CD4-positive, alpha-beta T cell treated with Interleukin-15 for 4 hours (primary cell): ENCODE data around the gene RPS15A.

Experiments used
- DNase-seq: peaks from one replicate; pipeline ENCODE4 v3.0.0-alpha.2; 2020; ENCODE audit warnings: low spot score

The RPS15A gene

DNA sequence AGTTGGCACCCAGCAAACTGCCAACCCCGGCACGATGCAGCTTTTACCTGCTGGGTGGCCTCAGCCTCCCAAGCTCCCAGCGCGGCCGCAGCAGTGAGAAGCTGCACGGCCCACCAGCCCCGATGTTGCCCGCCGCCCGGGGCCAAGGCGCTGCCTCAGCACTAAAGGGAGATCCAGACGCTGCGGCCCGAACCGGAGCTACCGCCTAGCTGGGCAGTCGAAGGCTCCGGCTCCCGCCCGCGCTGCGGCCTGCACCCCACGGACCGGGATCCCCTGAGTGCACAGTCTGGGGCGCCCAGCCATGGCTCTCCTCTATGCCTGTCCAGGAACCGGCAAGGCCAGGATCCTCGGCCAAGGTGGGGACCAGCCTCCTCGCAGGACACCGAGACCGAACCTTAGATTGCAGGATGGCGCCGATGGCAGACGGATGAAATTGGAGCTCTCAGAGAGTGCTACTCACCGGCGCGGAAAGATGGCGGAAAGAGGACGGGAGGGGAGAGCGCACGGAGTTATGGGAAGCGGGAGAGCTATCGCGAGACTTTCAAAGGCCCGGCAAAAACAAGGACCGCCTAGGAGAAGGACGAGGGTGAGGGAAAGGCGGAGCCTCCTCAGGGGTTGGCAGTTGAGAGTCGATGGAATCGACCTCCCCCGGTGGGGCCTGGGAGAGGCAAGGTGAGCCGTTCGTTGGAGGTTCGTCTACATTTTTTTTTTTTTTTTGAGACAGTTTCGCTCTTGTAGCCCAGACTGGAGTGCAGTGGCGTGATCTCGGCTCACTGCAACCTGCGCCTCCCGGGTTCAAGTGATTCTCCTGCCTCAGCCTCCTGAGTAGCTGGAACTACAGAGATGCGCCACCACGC, at the start of gene RPS15A:
Gene RPS15A (minus strand): TSS at position 485 of the 857 bp plus-strand sequence. CDS start 1,221 bp downstream, outside the sequence.
- DNase-seq = peak; percentile 95

DNA sequence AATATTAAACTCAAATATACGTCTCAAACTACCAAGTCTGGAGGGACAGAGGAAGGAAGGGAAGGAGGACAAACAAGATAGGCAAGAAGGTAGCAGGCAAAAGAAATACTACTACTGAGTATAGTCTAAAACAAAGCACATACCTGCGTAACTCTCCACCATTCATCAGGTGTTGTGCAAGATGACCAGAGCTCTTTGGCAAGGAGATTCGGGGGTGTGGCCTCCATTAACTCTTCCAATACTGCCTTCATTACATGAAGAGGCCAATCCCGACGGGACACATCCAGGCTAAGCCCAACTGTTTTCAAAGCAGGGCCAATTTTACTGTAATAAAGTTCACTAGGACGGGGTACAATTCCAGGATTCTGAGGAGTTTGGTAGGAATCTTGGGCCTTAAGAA, 49.4 kb upstream of the RPS15A start:
- no peak for DNase-seq

DNA sequence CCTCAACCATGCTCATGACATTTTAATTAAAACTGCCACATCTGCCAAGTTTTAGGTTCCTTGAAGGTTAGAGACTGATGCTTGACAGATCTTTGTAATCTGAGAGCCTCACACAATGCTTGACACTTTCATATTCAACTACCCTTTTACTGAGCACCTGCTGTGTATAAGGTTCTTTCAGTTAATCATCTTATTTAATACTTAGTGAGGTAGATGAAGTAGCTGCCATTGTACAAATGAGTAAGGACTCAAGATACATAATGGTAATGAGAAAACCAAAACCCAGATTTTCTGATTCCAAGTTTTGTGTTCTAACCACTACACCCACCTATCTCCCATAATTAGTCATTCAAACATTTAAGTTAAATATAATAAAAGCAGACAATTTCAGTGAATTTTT, 46.6 kb upstream of the RPS15A start:
- no peak for DNase-seq

DNA sequence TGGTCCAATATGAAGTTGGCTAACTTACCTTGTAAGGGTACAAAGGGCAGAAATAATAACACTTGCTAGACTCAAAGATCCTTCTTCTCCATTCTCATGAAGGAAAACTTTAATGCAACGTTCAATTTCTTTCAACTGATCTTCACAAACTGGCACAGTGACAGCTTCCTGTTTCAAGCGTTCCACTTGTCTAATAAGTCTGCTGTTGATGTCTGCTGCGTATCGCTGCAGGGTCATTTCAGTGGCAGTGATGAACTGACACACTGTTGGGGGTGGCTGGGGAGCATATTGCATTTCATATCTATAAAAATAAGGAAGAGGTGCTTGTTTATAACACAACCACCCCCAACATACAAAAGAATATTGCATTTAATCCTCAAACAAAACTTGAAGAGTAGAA, 44.7 kb upstream of the RPS15A start:
- no peak for DNase-seq

DNA sequence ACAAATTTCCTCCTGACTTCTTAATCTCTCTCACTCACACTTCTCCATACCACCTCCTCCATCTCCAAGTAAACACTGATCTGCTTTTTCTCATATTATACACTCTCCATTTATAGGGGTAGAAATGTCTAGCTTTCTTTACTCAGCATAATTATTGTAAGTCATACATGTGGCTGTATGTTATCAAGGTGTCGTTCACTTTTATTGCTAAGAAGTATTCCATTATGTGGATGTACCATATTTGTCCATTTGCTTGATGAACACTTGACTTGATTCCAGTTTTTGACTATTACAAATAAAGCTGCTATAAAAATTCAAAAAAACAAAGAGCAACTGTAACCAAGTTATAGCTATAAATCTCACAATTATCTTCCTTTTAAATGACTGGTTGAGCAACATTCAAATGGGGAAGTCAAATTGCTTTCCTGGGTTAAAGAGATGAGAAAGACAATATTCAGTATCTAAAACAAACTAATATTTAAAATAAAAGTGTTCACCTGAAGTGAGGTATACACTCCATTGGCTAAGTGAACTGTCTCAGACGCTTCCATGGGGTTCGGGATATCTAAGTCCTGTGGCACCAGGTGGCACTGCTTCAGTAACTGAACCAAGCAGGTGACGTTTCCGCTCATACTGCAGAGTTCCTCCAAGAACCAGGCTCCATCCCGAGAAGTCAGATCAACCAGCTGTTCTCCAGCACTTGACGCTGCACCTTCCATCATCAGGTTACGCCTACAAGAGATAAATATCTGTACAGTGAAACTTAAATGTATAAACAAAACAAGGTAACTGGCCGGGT, 43.8 kb upstream of the RPS15A start:
- DNase-seq = no peak

DNA sequence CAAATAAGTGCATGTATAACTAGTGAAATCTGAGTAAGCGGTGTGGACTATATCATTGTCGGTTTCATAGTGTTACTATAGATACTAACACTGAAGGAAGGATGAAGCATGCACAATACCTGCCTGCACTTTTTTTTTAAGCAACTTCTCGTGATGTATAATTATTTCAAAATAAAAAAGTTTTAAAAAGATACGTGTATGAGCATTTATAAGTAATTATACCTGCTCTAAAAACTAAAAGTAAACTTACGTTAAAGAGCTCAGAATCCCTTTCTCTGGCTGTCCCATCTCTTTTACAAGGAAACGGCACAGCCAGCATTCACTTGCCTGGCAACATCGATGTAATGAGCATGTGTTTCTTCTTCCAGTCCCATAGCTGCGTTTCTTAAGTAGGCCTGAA, 42.5 kb upstream of the RPS15A start:
- no peak for DNase-seq

DNA sequence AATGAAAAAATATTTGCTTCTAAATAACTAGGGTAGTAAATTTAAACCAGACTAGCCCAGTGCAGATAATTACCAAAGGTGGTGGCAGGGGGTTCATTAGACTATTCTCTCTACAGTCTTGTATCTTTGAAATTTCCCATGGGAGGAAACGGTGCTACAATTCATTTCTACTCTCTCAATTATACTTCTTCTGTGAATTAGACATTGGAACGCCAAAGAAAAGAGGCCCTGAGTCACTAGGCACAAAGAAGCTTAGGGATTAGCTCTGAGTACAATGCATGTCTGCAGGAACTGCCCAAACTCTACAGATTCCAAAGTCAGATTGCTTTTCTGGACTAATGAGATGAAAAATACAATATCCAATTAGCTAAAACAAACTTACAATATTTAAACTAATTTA, 41.9 kb upstream of the RPS15A start:
- DNase-seq = no peak

DNA sequence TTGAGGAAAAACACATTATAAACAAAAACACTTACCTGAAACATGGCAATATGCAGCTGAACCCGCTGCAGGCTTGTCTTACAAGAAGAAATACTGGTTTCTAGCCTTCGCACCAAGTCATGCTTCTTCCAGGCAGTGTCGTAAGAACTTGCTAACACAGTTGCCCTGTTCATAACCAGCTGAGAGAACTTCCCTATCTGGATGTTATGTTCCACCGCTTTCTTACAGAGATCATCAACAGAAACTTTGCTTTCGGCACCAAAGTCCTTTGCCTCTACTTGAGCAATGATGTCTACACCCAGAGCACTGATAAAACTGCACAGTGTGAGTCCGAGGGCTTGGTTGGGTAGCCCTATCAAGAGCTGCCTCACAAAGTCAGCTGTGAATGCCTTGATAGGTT, 39.1 kb upstream of the RPS15A start:
- no peak for DNase-seq

DNA sequence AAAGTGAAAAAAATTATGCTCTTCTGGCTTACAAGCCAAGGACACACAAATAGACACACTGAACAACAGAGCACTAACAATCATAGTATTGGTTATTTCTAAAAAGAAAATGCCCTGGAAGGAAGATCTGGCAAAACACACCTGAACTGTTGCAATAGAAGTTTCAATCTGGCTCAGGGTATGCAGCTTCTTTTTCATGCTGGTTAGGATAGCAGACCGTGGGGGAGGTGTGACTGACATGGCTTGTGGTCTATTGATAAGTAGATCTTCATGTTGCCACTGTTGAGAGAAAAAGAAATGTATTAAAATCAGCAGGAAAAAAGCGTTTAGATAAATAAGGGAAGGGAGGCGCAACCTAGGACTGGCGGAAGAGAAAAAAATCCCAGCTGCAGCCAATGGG, 37.8 kb upstream of the RPS15A start:
- DNase-seq = no peak

DNA sequence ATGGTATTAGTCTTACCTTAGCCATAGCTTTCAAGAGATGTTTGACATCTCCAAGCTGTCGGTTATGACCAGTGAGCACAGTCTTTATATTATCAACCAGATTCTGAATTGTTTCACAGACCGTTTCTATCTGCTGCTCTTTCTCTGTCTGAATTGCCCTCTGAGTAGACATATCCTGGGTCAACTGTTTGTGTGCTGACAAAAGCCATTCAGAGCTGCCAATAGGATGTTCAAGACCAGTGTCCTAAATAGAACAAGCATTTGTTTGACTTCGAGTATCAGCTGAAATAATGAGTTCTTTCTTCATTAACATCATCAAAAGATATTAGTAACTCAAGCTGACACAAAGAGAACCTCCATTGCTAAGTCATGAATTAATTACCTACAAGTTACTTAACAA, 26.2 kb upstream of the RPS15A start:
- no peak for DNase-seq

DNA sequence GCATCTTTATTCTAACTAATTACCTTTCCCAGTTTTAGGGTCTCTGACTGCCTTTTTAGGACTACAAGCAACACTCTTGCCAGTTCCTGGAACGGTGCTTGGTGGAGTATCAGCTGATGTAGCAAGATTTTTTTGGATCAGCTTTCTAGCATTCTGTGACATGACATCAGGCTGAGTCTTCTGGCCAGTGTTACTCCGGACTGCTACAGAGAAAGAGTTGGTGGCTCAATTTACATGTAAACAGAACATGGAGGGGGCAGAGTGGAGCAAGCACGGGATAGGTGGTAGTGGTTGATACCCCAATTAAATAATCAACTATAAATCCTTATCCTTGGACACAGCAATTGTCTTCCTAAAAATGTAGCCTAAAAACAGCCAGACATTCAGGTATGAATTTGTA, 21.8 kb upstream of the RPS15A start:
- no peak for DNase-seq

DNA sequence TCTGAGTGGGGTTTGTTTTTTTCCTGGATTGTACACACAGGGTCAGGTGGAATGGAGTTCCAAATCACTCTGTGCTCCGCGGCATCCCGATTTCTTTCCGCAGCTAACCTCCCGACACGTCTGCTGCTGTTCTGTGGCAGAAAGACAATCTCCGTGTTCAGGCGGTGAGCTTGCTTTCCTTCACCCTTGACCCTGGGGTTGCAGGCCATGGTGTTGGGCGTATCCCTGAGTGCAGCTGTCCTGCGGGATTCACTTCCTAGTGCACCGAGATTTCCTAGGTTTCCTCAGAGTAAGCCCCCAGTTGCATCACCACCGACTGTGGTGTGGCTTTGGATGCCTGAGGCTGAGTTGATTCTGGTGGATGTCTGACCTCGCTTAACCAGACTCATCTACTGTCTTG, 19.0 kb upstream of the RPS15A start:
- no peak for DNase-seq

DNA sequence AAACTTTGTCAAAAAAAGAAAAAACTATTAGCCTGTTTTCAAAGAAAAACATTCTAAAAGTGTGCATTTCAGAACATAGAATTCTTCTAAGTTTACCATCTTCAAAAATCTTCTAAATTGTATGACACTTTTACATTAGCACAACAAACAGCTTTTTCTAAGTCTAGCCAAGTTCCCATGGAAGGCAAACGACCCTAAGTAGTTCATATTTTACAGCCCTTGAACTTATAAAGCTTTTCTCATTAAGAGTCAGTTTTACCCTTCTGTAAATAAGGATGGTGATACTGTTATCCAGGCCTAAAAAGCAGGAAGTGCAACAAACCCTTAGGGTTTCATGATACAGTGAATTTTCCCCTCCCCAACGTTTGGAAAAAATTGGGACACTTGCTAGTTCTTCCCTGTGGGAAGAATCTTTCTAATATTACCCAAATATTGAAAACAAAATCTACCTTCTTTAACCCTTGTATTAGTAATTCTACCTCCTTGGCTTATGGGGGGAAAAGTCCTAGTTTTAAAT, 15.2 kb upstream of the RPS15A start:
- DNase-seq = no peak

DNA sequence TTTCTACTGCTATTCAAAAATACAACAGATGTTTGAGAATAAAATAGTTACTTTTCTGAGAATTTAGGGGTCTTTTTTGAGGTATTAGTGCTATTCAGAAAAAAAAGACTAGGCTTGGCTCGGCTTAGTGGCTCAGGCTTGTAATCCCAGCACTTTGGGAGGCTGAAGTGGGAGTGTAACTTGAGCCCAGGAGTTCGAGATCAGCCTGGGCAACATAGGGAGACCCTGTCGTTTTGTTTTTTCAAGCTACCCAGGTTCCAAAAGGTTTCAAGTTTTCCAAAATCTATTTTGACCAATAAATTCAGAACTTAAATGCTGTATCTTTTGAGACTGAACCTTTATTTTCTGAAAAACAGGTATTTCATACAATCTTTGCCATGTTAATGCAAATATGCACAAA, 14.4 kb upstream of the RPS15A start:
- no peak for DNase-seq

DNA sequence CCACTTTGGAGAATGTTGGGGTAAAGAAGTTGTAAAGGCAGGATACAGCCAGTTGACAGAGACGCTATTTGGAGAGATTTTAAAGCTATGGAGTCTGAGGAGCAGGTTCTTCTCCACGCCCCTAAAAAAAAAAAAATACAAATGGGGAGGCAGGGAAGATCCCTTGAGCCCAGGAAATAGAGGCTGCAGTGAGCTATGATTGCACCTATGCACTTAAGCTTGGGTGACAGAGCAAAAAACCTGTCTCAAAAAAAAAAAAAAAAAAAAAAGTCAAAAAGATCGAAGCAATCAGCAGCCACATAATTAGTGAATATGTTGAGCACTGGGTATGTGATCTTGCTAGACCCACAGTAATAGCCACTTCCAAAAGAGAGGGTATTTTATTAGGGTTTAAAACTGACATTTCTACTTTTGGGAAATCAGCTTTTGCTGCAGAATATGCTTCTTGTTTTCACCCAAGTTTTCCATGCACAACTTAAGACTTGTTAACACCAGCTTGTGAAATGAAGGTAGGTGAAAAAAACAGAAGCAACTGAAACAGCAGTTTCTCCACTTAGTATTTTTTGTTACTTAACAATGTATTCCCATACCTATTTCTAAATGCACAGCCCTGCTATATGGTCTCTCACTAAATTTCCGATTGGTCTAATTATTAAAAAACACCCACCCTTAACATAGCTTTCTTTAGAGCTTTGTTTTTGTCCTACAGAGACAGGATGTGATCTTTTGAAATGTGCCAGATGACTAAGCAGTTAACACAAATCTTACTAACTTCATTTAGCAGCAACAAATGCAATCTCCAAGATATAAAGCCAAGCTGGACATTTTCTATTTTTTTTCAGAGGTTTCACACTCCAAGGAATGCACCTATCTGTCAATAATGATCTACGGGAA, 13.7 kb upstream of the RPS15A start:
- DNase-seq = no peak

DNA sequence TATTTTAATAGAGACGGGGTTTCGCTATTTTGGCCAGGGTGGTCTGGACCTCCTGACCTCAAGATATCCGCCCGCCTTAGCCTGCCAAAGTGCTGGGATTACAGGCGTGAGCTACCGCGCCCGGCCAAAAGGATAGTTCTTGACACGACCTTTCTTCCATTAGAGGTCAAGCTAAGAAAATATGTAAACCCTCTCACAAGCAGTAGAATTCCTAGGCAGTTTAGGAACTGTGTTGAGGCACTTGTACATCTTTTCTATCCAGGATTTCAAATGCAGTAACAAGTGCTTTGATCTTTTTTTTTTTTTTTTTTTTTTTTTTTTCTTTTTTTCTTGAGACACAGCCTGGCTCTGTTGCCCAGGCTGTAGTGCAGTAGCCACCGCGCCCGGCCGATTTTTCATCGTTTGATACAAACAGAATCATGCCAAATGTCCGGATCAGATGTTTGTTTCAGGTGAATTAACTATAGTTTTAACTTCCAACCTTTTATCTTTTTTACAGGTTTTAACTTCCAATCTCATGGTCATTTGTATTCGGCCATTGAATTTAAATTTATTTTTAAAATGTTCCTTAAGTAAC, 12.7 kb upstream of the RPS15A start:
- DNase-seq = no peak

DNA sequence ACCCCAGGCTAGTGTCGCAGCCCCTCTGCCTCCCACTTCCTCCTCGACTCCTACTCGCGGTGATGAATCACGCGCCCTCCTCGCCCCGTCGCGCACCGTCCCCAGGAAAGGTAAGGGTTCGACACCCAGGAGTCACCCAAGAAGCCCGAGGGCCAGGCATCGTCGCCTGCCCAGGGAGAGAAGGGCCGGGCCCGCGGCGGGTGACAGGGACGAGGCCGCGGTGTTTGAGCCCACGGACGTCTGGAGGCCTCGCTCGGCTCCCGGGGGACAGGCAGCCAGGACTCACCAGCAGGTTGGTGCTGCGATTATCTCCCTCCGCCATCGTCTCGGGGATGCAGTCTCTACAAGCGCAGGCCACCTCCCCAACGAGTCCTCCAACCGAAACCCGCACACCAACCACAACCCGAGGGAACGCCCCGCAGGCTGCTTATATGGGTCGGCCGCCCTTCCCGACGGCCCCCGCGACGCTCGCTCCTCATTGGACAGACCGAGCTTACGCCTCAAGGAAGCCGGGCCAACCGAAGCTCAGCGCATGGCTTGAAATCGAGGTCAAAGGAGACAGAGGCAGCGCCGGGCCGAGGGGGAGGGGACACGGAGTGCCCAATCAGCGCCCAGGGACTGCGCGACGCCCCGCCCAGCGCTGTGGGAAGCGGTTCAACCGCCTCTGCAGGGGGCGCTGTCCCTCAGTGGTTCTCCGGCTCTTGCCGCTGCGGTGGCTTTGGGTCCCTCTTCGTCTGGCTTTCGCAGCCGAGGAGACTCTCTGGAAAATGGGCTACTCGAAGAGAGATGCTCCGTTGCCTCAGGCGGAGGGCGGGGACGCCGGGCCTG, 11.2 kb upstream of the RPS15A start, which contains the start of gene ARL6IP1:
Gene ARL6IP1 (minus strand): TSS at position 405 of the 828 bp plus-strand sequence. CDS start 83 bp downstream, at position 322.
- DNase-seq = peak; percentile 99

DNA sequence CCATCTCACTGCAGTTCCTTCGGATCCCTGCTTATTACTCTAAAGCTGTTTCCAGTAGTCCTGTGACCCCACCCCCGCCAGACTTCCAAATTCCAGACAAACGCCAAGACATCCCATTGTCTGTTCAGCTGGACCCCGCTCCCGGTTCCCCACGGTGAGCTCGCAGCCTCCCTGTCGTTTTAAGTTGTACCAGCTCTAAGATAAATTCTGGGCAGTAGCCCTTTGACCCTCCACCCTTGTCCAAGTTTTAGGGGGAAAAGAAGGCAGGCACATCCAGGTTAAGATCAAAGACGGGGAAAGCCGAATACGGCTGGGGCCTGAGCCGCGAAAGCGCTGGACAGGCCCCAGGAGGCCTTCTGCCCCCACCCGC, 10.6 kb upstream of the RPS15A start:
- DNase-seq = no peak

DNA sequence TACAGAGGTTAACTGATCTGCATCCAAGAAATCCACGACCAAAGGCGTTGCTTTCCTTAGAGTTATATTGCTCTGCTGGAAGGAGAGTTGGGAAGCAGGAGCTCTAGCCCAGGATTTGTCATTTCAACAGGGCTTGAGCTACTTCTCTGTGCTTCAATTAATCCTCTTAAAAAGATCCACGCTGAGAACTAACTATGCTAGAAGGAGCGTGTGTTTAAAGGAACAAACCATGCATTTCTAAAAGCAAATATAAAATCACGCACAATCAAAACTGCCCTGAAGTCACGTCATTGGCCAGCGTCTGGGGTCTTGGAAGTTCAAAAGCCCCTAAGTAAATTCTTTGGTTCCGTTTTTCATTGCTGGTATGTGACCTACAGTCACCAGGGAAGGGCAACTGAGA, 10.2 kb upstream of the RPS15A start:
- DNase-seq = no peak

DNA sequence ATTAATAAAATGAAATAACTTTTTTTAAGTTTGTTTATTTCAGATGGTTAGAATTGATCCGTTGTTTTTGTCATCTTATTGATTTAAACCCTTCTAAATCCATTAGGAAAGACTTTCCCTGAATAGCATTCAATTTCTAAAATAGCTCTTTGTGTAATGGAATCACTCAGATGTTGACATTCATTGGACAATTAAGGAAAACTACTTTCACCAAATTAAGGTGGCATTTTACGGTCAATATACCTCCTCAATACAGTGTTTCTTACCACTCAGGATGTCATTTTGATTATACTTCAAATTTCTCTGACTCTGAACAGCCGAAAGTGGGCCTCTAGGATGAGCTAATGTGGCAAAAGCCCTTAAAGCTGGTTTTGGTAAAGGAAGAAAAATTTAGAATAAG, 9.4 kb upstream of the RPS15A start:
- DNase-seq = no peak

DNA sequence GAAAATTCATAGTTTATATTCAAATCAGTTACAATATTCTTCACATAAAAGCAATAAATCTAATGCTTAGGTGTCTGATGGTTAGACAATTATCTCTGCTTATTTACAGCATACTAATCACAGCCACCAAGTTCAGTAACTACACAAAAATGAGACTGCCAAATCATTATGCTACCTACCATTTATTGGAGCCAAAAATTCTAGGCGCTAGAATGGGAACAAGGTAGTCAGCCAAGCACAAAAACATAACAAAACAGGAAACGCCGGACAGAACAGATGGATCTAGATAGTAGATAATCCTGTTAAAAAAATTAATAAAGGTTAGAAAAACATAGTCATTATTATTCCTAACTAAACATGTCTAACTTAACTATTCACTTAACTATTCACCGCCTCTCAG, 7.6 kb upstream of the RPS15A start:
- DNase-seq = no peak
